Activated T-cell treated with anti-CD3 and anti-CD28 coated beads for 1 hour (primary cell): ENCODE data around the gene MLXIPL.
"Not testable (repeated sequence)": the region's sequence is repeated elsewhere in the genome, so short reads cannot be mapped to it uniquely, and the experiment has no call there.

Experiments used
- DNase-seq: peaks from one replicate; pipeline ENCODE4 v3.0.0-alpha.2; 2020; ENCODE audit warnings: low read depth

Gene MLXIPL

GRCh38 chr7:73644688-73645286, 20.5 kb upstream of the MLXIPL start:
- no peak for DNase-seq

GRCh38 chr7:73642834-73643233, 18.5 kb upstream of the MLXIPL start:
- no peak for DNase-seq

- DNase-seq: no peak
Observed at GRCh38 chr7:73638911-73639310, 14.6 kb upstream of the MLXIPL start.

- DNase-seq: no peak
Observed at GRCh38 chr7:73635428-73636200, 11.3 kb upstream of the MLXIPL start.

- DNase-seq: no peak
Observed at GRCh38 chr7:73633844-73634243, 9.5 kb upstream of the MLXIPL start.

- DNase-seq: no peak
Observed at GRCh38 chr7:73633323-73633722, 9.0 kb upstream of the MLXIPL start.

GRCh38 chr7:73631558-73631957, 7.2 kb upstream of the MLXIPL start:
- DNase-seq: no peak

- no peak for DNase-seq
Observed at GRCh38 chr7:73628504-73628903, 4.2 kb upstream of the MLXIPL start.

- DNase-seq: no peak
Observed at GRCh38 chr7:73626814-73627213, 2.5 kb upstream of the MLXIPL start.

- no peak for DNase-seq
Observed at GRCh38 chr7:73625276-73625675, 954 bp upstream of the MLXIPL start.

- no peak for DNase-seq
Observed at GRCh38 chr7:73624669-73625001, 313 bp upstream of the MLXIPL start.

- no peak for DNase-seq
Observed at GRCh38 chr7:73622909-73623797, 1.2 kb downstream of the MLXIPL start.

GRCh38 chr7:73622527-73622908, 1.8 kb downstream of the MLXIPL start:
- DNase-seq: no peak

- no peak for DNase-seq
Observed at GRCh38 chr7:73621168-73622063, 2.9 kb downstream of the MLXIPL start.

GRCh38 chr7:73619394-73619793, 4.9 kb downstream of the MLXIPL start:
- DNase-seq: not testable (repeated sequence)

GRCh38 chr7:73618538-73618937, 5.8 kb downstream of the MLXIPL start:
- DNase-seq: no peak

- not testable (repeated sequence) for DNase-seq
Observed at GRCh38 chr7:73617520-73617919, 6.8 kb downstream of the MLXIPL start.

- no peak for DNase-seq
Observed at GRCh38 chr7:73615886-73616285, 8.4 kb downstream of the MLXIPL start.

GRCh38 chr7:73614937-73615336, 9.4 kb downstream of the MLXIPL start:
- not testable (repeated sequence) for DNase-seq

- no peak for DNase-seq
Observed at GRCh38 chr7:73613954-73614735, 10.2 kb downstream of the MLXIPL start.
